Measurements from ENCODE around the gene LRRC27.
"Not testable (repeated sequence)": the region's sequence is repeated elsewhere in the genome, so short reads cannot be mapped to it uniquely, and the experiment has no call there.

The LRRC27 gene

GRCh38 chr10:132301371-132302330 lies 30.3 kb upstream of the LRRC27 start:
- DNase-seq = no peak

- DNase-seq = no peak
Measured at GRCh38 chr10:132302421-132303310, 29.3 kb upstream of the LRRC27 start.

- no peak for DNase-seq
Measured at GRCh38 chr10:132303361-132304115, 28.5 kb upstream of the LRRC27 start.

GRCh38 chr10:132304756-132305509 lies 27.1 kb upstream of the LRRC27 start:
- no peak for DNase-seq

- DNase-seq = no peak
Measured at GRCh38 chr10:132305654-132306342, 26.2 kb upstream of the LRRC27 start.

- no peak for DNase-seq
Measured at GRCh38 chr10:132306343-132306685, 25.7 kb upstream of the LRRC27 start.

- peak in 1 of 3 donors; percentile 51 for DNase-seq
Measured at GRCh38 chr10:132306864-132307751, 24.9 kb upstream of the LRRC27 start.

GRCh38 chr10:132307823-132308586 lies 24.0 kb upstream of the LRRC27 start, which contains the start of gene STK32C:
Gene STK32C (minus strand): TSS chr10:132307950. CDS start chr10:132307833, 117 bp downstream.
- DNase-seq = peak; percentile 94 to 99 (median 97)

- DNase-seq = peak in 1 of 3 donors; percentile 51
Measured at GRCh38 chr10:132308587-132309470, 23.2 kb upstream of the LRRC27 start.

GRCh38 chr10:132309471-132309865 lies 22.5 kb upstream of the LRRC27 start:
- DNase-seq = no peak

GRCh38 chr10:132309879-132310591 lies 22.0 kb upstream of the LRRC27 start:
- DNase-seq = no peak

GRCh38 chr10:132310701-132311337 lies 21.2 kb upstream of the LRRC27 start:
- peak in 2 of 3 donors; percentile 38 to 46 for DNase-seq

GRCh38 chr10:132311338-132311939 lies 20.6 kb upstream of the LRRC27 start:
- no peak for DNase-seq

- no peak for DNase-seq
Measured at GRCh38 chr10:132313305-132313704, 18.7 kb upstream of the LRRC27 start.

- no peak for DNase-seq
Measured at GRCh38 chr10:132313865-132314264, 18.1 kb upstream of the LRRC27 start.

GRCh38 chr10:132314336-132314735 lies 17.7 kb upstream of the LRRC27 start:
- no peak for DNase-seq

GRCh38 chr10:132314881-132315280 lies 17.1 kb upstream of the LRRC27 start:
- not testable (repeated sequence) for DNase-seq
